Esophagus squamous epithelium (tissue), 4 donors: Measurements from ENCODE around the gene CFAP99.

Source experiments
- CTCF ChIP-seq, 6 experiments: fragments of 450-650 bp in 4 of 6; fragments of 200-600 bp in 2 of 6; sonication (generic) in 2 of 6; IDR thresholded peaks; one replicate each; pipeline ENCODE4 v1.5.1; 2016 to 2019; ENCODE audit warnings: antibody characterized with exemption in 6 of 6, mild to moderate bottlenecking in 4 of 6, moderate library complexity in 4 of 6
- POLR2A ChIP-seq, 4 donors: fragments of 450-650 bp; IDR thresholded peaks; one replicate each; pipeline ENCODE4 v1.6.1; 2017; ENCODE audit warnings: antibody characterized with exemption in 4 of 4, mild to moderate bottlenecking in 4 of 4, moderate library complexity in 3 of 4

- TF ChIP-seq CTCF (IDR thresholded peaks at IDR 0.05) (no peak), POLR2A (IDR thresholded peaks at IDR 0.05) (no peak)
Observed at GRCh38 chr4:2450394-2451035, 31.8 kb downstream of the CFAP99 start.
